ENCODE measurements around the gene HMMR. TPM values are rescaled to one million over a fixed set of nuclear protein-coding genes. Genes with fewer than 3 reads are reported as not detected.
"Not testable (repeated sequence)": the region's sequence is repeated elsewhere in the genome, so short reads cannot be mapped to it uniquely, and the experiment has no call there.

The HMMR gene
- total and polyA plus RNA-seq, 2 experiments from 2014 or later = 77.9 to 163 TPM

DNA sequence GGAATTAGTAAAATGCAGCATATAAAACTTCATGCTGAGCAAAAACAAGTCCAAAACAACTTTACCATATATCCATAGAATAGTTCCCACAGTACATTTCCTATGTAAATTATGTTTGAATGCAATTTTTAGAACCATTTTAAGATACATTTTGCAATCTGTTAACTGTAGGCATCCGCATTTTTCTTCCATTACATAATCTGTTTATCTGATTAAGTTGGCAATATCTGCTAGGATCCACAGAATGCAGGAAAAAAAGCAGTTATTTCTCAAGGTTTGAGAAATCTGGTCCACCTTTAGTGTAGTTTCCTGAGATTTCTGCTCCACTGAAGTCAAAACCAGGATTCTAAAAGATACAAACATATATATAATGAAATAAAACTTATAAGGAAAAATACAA lies 6.7 kb upstream of the HMMR start:
- ATAC-seq (no peak), DNase-seq (ENCODE audit: low spot score) (no peak)
- no peaks in the 10 kb centered on the region for H3K9me2 ChIP-seq (ENCODE audit: insufficient read depth)
- peaks cover 5% of the 10 kb centered on the region for H3K4me1 ChIP-seq (ENCODE audit: insufficient read depth)
- Mint-ChIP-seq H3K27ac (no peak overlapping the region), H3K9me3 (no peaks in the 10 kb centered on the region; the same call in 2 of the 3 replicates), H3K4me1 (peaks cover 5% of the 10 kb centered on the region), H3K4me3 (no peak overlapping the region), H3K36me3 (ENCODE audit: low read depth) (peaks cover 47% of the 10 kb centered on the region), H3K27me3 (ENCODE audit: insufficient read depth, low read depth, poor library complexity) (no peaks in the 10 kb centered on the region)
- no peak overlapping the region for H3K4me3 ChIP-seq
- peaks cover 20% of the 10 kb centered on the region for H3K79me2 ChIP-seq (replicated peaks; ENCODE audit: insufficient read depth)
- no peak overlapping the region for H2AFZ ChIP-seq
- H4K20me1 ChIP-seq (replicated peaks; ENCODE audit: insufficient read depth) = no peaks in the 10 kb centered on the region
- H3K36me3 ChIP-seq (ENCODE audit: insufficient read depth) = peaks cover 12% of the 10 kb centered on the region; the same call in 1 of the 2 replicates
- no peak overlapping the region for H3K27ac ChIP-seq (ENCODE audit: low read depth)
- H3F3A ChIP-seq (replicated peaks; ENCODE audit: low read depth) = no peaks in the 10 kb centered on the region
- H3K4me2 ChIP-seq = no peak overlapping the region
- TF ChIP-seq, protein P1, sequence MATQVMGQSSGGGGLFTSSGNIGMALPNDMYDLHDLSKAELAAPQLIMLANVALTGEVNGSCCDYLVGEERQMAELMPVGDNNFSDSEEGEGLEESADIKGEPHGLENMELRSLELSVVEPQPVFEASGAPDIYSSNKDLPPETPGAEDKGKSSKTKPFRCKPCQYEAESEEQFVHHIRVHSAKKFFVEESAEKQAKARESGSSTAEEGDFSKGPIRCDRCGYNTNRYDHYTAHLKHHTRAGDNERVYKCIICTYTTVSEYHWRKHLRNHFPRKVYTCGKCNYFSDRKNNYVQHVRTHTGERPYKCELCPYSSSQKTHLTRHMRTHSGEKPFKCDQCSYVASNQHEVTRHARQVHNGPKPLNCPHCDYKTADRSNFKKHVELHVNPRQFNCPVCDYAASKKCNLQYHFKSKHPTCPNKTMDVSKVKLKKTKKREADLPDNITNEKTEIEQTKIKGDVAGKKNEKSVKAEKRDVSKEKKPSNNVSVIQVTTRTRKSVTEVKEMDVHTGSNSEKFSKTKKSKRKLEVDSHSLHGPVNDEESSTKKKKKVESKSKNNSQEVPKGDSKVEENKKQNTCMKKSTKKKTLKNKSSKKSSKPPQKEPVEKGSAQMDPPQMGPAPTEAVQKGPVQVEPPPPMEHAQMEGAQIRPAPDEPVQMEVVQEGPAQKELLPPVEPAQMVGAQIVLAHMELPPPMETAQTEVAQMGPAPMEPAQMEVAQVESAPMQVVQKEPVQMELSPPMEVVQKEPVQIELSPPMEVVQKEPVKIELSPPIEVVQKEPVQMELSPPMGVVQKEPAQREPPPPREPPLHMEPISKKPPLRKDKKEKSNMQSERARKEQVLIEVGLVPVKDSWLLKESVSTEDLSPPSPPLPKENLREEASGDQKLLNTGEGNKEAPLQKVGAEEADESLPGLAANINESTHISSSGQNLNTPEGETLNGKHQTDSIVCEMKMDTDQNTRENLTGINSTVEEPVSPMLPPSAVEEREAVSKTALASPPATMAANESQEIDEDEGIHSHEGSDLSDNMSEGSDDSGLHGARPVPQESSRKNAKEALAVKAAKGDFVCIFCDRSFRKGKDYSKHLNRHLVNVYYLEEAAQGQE (IDR thresholded peaks at IDR 0.05; ENCODE audit: unreplicated experiment) = no peak
- no peak for TF ChIP-seq EZH2phosphoT487 (IDR thresholded peaks at IDR 0.05; ENCODE audit: unreplicated experiment)
- TF ChIP-seq, protein P2, sequence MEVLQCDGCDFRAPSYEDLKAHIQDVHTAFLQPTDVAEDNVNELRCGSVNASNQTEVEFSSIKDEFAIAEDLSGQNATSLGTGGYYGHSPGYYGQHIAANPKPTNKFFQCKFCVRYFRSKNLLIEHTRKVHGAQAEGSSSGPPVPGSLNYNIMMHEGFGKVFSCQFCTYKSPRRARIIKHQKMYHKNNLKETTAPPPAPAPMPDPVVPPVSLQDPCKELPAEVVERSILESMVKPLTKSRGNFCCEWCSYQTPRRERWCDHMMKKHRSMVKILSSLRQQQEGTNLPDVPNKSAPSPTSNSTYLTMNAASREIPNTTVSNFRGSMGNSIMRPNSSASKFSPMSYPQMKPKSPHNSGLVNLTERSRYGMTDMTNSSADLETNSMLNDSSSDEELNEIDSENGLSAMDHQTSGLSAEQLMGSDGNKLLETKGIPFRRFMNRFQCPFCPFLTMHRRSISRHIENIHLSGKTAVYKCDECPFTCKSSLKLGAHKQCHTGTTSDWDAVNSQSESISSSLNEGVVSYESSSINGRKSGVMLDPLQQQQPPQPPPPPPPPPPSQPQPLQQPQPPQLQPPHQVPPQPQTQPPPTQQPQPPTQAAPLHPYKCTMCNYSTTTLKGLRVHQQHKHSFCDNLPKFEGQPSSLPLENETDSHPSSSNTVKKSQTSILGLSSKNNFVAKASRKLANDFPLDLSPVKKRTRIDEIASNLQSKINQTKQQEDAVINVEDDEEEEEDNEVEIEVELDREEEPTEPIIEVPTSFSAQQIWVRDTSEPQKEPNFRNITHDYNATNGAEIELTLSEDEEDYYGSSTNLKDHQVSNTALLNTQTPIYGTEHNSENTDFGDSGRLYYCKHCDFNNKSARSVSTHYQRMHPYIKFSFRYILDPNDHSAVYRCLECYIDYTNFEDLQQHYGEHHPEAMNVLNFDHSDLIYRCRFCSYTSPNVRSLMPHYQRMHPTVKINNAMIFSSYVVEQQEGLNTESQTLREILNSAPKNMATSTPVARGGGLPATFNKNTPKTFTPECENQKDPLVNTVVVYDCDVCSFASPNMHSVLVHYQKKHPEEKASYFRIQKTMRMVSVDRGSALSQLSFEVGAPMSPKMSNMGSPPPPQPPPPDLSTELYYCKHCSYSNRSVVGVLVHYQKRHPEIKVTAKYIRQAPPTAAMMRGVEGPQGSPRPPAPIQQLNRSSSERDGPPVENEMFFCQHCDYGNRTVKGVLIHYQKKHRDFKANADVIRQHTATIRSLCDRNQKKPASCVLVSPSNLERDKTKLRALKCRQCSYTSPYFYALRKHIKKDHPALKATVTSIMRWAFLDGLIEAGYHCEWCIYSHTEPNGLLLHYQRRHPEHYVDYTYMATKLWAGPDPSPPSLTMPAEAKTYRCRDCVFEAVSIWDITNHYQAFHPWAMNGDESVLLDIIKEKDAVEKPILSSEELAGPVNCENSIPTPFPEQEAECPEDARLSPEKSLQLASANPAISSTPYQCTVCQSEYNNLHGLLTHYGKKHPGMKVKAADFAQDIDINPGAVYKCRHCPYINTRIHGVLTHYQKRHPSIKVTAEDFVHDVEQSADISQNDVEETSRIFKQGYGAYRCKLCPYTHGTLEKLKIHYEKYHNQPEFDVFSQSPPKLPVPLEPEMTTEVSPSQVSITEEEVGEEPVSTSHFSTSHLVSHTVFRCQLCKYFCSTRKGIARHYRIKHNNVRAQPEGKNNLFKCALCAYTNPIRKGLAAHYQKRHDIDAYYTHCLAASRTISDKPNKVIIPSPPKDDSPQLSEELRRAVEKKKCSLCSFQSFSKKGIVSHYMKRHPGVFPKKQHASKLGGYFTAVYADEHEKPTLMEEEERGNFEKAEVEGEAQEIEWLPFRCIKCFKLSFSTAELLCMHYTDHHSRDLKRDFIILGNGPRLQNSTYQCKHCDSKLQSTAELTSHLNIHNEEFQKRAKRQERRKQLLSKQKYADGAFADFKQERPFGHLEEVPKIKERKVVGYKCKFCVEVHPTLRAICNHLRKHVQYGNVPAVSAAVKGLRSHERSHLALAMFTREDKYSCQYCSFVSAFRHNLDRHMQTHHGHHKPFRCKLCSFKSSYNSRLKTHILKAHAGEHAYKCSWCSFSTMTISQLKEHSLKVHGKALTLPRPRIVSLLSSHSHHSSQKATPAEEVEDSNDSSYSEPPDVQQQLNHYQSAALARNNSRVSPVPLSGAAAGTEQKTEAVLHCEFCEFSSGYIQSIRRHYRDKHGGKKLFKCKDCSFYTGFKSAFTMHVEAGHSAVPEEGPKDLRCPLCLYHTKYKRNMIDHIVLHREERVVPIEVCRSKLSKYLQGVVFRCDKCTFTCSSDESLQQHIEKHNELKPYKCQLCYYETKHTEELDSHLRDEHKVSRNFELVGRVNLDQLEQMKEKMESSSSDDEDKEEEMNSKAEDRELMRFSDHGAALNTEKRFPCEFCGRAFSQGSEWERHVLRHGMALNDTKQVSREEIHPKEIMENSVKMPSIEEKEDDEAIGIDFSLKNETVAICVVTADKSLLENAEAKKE (CRISPR knock-in tag; IDR thresholded peaks at IDR 0.05) = no peak
- no peak for TF ChIP-seq POLR2AphosphoS5 (IDR thresholded peaks at IDR 0.05; ENCODE audit: low read depth)
- no peaks in the 10 kb centered on the region for H3K27me3 ChIP-seq (ENCODE audit: insufficient read depth)

DNA sequence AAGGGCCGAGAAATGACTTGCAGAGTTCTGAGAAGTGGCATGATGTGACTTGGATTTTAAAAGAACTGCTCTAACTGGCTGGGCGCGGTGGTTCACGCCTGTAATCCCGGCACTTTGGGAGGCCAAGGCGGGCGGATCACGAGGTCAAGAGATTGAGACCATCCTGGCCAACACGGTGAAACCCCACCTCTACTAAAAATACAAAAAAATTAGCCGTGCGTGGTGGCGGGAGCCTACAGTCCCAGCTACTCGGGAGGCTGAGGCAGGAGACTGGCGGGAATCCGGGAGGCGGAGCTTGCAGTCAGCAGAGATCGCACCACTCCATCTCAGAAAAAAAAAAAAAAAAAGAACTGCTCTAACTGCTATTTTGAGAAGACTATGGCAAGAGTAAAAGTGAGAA lies 5.0 kb upstream of the HMMR start:
- H3K4me1 Mint-ChIP-seq; H3K9me3 Mint-ChIP-seq; ATAC-seq; H4K20me1 ChIP-seq (replicated peaks; ENCODE audit: insufficient read depth); H3K27ac Mint-ChIP-seq; H3F3A ChIP-seq (replicated peaks; ENCODE audit: low read depth); H3K4me3 Mint-ChIP-seq; H3K27ac ChIP-seq (ENCODE audit: low read depth); H3K4me1 ChIP-seq (ENCODE audit: insufficient read depth); DNase-seq (ENCODE audit: low spot score); H3K9me2 ChIP-seq (ENCODE audit: insufficient read depth); H3K4me2 ChIP-seq; H3K4me3 ChIP-seq; H2AFZ ChIP-seq; H3K27me3 ChIP-seq (ENCODE audit: insufficient read depth); H3K27me3 Mint-ChIP-seq (ENCODE audit: insufficient read depth, low read depth, poor library complexity): not testable (repeated sequence)
- peaks cover 12% of the 10 kb centered on the region; the same call in 1 of the 2 replicates for H3K36me3 ChIP-seq (ENCODE audit: insufficient read depth)
- H3K36me3 Mint-ChIP-seq (ENCODE audit: low read depth) = peaks cover 38% of the 10 kb centered on the region
- H3K79me2 ChIP-seq (replicated peaks; ENCODE audit: insufficient read depth) = peaks cover 26% of the 10 kb centered on the region

Measured in GM23338 (cell line).